Thyroid gland (tissue), 4 donors: ENCODE measurements around the gene BACH2.

Experiments used
- POLR2A ChIP-seq, 2 donors: fragments of 450-650 bp; IDR thresholded peaks; one replicate each; pipeline ENCODE4 v1.6.1; 2017; ENCODE audit warnings: antibody characterized with exemption in 2 of 2, mild to moderate bottlenecking in 2 of 2, moderate library complexity in 1 of 2
- TF ChIP-seq, protein P1 (sequence below), 6 experiments: fragments of 200-600 bp in 3 of 6; fragments of 450-650 bp in 3 of 6; sonication (generic) in 3 of 6; IDR thresholded peaks; one replicate each; pipeline ENCODE4 v1.5.1; 2016 to 2019; ENCODE audit warnings: antibody characterized with exemption in 6 of 6, mild to moderate bottlenecking in 2 of 6, inconsistent platforms in 1 of 6, moderate library complexity in 1 of 6

DNA sequence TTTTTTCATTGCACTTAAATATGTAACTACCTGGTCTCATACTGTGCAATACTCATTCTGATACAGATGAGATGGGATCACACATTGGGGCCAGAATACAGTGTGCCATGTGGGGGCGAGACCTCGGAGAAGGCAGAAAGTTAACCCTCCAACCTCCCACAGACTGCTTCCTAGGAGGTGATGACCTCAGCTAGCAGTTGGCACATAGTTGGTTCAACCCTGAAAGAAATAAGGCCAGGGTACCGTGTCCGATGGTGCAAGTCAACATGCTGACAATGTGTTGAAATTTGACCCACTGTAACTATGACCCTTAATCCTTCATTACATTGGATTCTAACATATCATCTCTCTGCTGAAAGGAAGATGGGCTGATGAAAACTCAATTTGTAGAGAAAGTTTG, 340.5 kb downstream of the BACH2 start:
- TF ChIP-seq POLR2A (IDR thresholded peaks at IDR 0.05), result no peak
- TF ChIP-seq, protein P1, sequence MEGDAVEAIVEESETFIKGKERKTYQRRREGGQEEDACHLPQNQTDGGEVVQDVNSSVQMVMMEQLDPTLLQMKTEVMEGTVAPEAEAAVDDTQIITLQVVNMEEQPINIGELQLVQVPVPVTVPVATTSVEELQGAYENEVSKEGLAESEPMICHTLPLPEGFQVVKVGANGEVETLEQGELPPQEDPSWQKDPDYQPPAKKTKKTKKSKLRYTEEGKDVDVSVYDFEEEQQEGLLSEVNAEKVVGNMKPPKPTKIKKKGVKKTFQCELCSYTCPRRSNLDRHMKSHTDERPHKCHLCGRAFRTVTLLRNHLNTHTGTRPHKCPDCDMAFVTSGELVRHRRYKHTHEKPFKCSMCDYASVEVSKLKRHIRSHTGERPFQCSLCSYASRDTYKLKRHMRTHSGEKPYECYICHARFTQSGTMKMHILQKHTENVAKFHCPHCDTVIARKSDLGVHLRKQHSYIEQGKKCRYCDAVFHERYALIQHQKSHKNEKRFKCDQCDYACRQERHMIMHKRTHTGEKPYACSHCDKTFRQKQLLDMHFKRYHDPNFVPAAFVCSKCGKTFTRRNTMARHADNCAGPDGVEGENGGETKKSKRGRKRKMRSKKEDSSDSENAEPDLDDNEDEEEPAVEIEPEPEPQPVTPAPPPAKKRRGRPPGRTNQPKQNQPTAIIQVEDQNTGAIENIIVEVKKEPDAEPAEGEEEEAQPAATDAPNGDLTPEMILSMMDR (IDR thresholded peaks at IDR 0.05), result no peak
